NCI-H1092 treated with DMSO at 0.1 percent for 48 hours (cell line): ENCODE measurements around the gene GALE.
"Not testable (repeated sequence)": the region's sequence is repeated elsewhere in the genome, so short reads cannot be mapped to it uniquely, and the experiment has no call there.

Experiments used
- DNase-seq: peaks from one replicate; lab custom pipeline; 2025; lab: John Stamatoyannopoulos, UW

The GALE gene

GRCh38 chr1:23792151-23792945 is 8.2 kb downstream of the GALE start:
- no peak for DNase-seq

- DNase-seq = peak; percentile 16
Measured at GRCh38 chr1:23791516-23792047, 9.0 kb downstream of the GALE start.

GRCh38 chr1:23790696-23791515 is 9.6 kb downstream of the GALE start, which contains the start of gene LYPLA2:
LYPLA2 (plus strand) TSS chr1:23791145; CDS start chr1:23792683, 1,538 bp downstream.
- peak; percentile 89 for DNase-seq

- DNase-seq = no peak
Measured at GRCh38 chr1:23788695-23789094, 11.9 kb downstream of the GALE start.

- DNase-seq = no peak
Measured at GRCh38 chr1:23787701-23788100, 12.9 kb downstream of the GALE start.

GRCh38 chr1:23784846-23785245 is 15.7 kb downstream of the GALE start:
- no peak for DNase-seq

- not testable (repeated sequence) for DNase-seq
Measured at GRCh38 chr1:23783141-23783540, 17.4 kb downstream of the GALE start.

GRCh38 chr1:23779826-23780371 is 20.7 kb downstream of the GALE start:
- no peak for DNase-seq

- DNase-seq = peak; percentile 94
Measured at GRCh38 chr1:23777979-23778814, 22.4 kb downstream of the GALE start, which contains the start of gene PITHD1. PITHD1 (plus strand) TSS chr1:23778418; CDS start chr1:23778516, 98 bp downstream.

- DNase-seq = no peak
Measured at GRCh38 chr1:23776217-23776616, 24.3 kb downstream of the GALE start.

GRCh38 chr1:23774174-23774880 is 26.2 kb downstream of the GALE start:
- no peak for DNase-seq

- no peak for DNase-seq
Measured at GRCh38 chr1:23772854-23773242, 27.7 kb downstream of the GALE start.

GRCh38 chr1:23772049-23772853 is 28.3 kb downstream of the GALE start:
- peak; percentile 75 for DNase-seq

GRCh38 chr1:23768733-23769132 is 31.8 kb downstream of the GALE start:
- DNase-seq = no peak

- no peak for DNase-seq
Measured at GRCh38 chr1:23763041-23763577, 37.4 kb downstream of the GALE start.

- DNase-seq = no peak
Measured at GRCh38 chr1:23759277-23759676, 41.3 kb downstream of the GALE start.

GRCh38 chr1:23757812-23758211 is 42.7 kb downstream of the GALE start:
- DNase-seq = no peak

- no peak for DNase-seq
Measured at GRCh38 chr1:23756676-23757075, 43.9 kb downstream of the GALE start.

GRCh38 chr1:23752909-23753308 is 47.6 kb downstream of the GALE start:
- no peak for DNase-seq

- DNase-seq = no peak
Measured at GRCh38 chr1:23751815-23752200, 48.7 kb downstream of the GALE start.
